Measurements from ENCODE around the gene COLEC12.

COLEC12 gene

DNA sequence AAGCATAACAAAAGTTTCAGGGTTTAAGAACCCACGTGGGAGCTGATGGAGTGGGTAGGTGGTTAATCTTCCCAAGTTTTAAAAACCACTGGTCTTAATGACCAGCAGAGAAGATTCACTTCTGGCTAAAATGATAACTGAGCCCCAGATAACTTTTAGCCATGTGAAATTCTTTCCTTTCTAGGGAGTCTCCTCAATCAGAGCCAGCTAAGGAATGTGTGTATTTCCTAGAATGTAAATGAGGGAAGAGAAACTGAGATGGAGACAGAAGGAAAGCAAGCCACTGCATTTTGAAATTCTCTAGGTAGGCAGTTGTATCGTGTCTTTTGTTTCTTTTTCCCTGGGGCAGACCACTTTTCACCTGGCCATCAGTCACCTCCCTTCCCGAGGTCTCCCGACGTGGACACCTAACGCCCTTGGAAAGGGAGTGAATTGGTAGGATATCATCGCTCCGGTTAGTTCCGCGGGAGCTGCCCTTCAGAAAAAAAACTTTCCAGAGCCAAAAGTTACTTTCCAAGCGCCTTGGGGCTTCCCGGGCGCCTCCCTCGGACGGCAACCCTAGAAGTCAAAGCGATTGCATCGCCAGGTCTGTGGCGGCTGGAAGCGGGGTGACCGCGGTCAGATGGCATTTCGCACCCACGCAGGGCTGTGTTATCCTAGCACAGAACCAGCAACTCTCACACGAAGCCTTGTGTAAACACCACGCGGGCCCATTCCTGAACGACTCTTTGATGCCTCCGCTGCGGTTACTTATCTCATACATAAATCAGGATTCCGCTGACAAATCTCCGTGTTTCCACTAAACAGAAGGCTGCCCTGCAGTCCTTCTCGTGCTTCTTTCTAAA lies 1.3 kb downstream of the COLEC12 start:
- Histone ChIP-seq H3K9me2 (replicated peaks; ENCODE audit: insufficient read depth, low read length) (no peaks in the 10 kb centered on the region), H3K27me3 (ENCODE audit: low read length) (no peaks in the 10 kb centered on the region), H4K20me1 (ENCODE audit: low read depth, low read length) (no peaks in the 10 kb centered on the region), H3K9ac (ENCODE audit: low read length) (no peak overlapping the region), H3K9me3 (ENCODE audit: insufficient read depth, low read length) (no peaks in the 10 kb centered on the region), H3K79me2 (ENCODE audit: insufficient read depth, low read length) (no peaks in the 10 kb centered on the region), H3K27ac (ENCODE audit: low read depth, low read length) (no peak overlapping the region), H3K4me3 (ENCODE audit: insufficient read depth, low read length, poor library complexity, severe bottlenecking) (no peak overlapping the region), H3F3A (ENCODE audit: insufficient read depth) (no peaks in the 10 kb centered on the region), H2AFZ (ENCODE audit: low read depth, low read length, severe bottlenecking) (no peak overlapping the region), H3K36me3 (ENCODE audit: low read length) (no peaks in the 10 kb centered on the region), H3K4me2 (ENCODE audit: low read depth, low read length, poor library complexity, severe bottlenecking) (no peak overlapping the region)
- no peak for TF ChIP-seq EZH2phosphoT487 (conservative IDR thresholded peaks at IDR 0.05; ENCODE audit: low read length)
- TF ChIP-seq, protein P1, sequence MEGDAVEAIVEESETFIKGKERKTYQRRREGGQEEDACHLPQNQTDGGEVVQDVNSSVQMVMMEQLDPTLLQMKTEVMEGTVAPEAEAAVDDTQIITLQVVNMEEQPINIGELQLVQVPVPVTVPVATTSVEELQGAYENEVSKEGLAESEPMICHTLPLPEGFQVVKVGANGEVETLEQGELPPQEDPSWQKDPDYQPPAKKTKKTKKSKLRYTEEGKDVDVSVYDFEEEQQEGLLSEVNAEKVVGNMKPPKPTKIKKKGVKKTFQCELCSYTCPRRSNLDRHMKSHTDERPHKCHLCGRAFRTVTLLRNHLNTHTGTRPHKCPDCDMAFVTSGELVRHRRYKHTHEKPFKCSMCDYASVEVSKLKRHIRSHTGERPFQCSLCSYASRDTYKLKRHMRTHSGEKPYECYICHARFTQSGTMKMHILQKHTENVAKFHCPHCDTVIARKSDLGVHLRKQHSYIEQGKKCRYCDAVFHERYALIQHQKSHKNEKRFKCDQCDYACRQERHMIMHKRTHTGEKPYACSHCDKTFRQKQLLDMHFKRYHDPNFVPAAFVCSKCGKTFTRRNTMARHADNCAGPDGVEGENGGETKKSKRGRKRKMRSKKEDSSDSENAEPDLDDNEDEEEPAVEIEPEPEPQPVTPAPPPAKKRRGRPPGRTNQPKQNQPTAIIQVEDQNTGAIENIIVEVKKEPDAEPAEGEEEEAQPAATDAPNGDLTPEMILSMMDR (IDR thresholded peaks at IDR 0.05; ENCODE audit: insufficient read depth, low read length, poor library complexity, severe bottlenecking), result no peak

DNA sequence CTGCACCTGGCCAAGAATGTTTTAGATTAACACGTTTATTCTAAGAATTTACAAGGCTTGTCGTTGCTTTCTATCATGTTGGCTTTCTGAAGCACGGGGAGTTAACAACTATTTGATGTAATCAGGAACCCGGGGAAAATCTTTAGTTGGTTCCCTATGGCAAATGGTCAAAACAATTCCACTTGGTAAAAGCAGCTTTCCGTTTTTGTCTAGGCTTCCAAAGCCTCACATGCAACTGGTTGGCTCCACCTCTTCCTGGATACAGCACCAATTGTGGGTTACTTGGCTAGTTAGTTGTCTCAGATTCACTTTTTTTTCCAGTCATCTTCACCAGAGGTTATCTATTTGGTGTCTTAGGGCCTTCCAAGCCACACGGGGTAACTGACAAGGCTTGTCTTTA lies 2.8 kb downstream of the COLEC12 start:
- Histone ChIP-seq H3K27ac (ENCODE audit: low read depth, low read length) (no peak overlapping the region), H3K79me2 (ENCODE audit: insufficient read depth, low read length) (no peaks in the 10 kb centered on the region), H3K9me3 (ENCODE audit: insufficient read depth, low read length) (no peaks in the 10 kb centered on the region), H3K4me3 (ENCODE audit: insufficient read depth, low read length, poor library complexity, severe bottlenecking) (no peak overlapping the region), H3K36me3 (ENCODE audit: low read length) (no peaks in the 10 kb centered on the region), H3F3A (ENCODE audit: insufficient read depth) (no peaks in the 10 kb centered on the region), H3K9me2 (replicated peaks; ENCODE audit: insufficient read depth, low read length) (no peaks in the 10 kb centered on the region), H3K4me2 (ENCODE audit: low read depth, low read length, poor library complexity, severe bottlenecking) (no peak overlapping the region), H3K27me3 (ENCODE audit: low read length) (no peaks in the 10 kb centered on the region), H4K20me1 (ENCODE audit: low read depth, low read length) (no peaks in the 10 kb centered on the region), H3K9ac (ENCODE audit: low read length) (no peak overlapping the region), H2AFZ (ENCODE audit: low read depth, low read length, severe bottlenecking) (no peak overlapping the region)
- TF ChIP-seq, protein P1 (IDR thresholded peaks at IDR 0.05; ENCODE audit: insufficient read depth, low read length, poor library complexity, severe bottlenecking), result no peak
- TF ChIP-seq EZH2phosphoT487 (conservative IDR thresholded peaks at IDR 0.05; ENCODE audit: low read length), result no peak

DNA sequence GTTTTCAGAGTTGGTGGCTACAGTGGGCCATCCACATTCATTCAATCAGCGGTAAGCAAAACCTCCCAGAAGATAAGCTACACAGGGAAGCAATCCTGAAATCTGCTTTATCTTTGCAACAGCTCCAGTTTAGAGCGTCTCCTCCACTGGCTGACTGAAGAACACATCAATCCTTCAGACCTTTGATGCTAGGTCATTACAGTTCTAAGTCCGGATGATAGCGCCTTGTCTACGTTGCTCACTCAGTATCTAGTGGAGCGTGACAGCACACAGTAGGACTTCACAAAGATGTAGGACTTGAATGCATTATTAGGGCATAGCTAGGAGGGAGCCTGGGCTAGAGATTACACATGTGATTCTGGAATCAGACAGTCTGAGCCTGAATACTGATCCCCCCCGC lies 5.0 kb downstream of the COLEC12 start:
- TF ChIP-seq, protein P1 (IDR thresholded peaks at IDR 0.05; ENCODE audit: insufficient read depth, low read length, poor library complexity, severe bottlenecking), result no peak
- TF ChIP-seq EZH2phosphoT487 (conservative IDR thresholded peaks at IDR 0.05; ENCODE audit: low read length), result no peak
- Histone ChIP-seq H3K4me2 (ENCODE audit: low read depth, low read length, poor library complexity, severe bottlenecking) (no peak overlapping the region), H3K27ac (ENCODE audit: low read depth, low read length) (no peak overlapping the region), H3F3A (ENCODE audit: insufficient read depth) (no peaks in the 10 kb centered on the region), H3K79me2 (ENCODE audit: insufficient read depth, low read length) (no peaks in the 10 kb centered on the region), H3K9ac (ENCODE audit: low read length) (no peak overlapping the region), H2AFZ (ENCODE audit: low read depth, low read length, severe bottlenecking) (no peak overlapping the region), H3K9me3 (ENCODE audit: insufficient read depth, low read length) (no peaks in the 10 kb centered on the region), H3K9me2 (replicated peaks; ENCODE audit: insufficient read depth, low read length) (no peaks in the 10 kb centered on the region), H3K36me3 (ENCODE audit: low read length) (no peaks in the 10 kb centered on the region), H3K4me3 (ENCODE audit: insufficient read depth, low read length, poor library complexity, severe bottlenecking) (no peak overlapping the region), H3K27me3 (ENCODE audit: low read length) (no peaks in the 10 kb centered on the region), H4K20me1 (ENCODE audit: low read depth, low read length) (no peaks in the 10 kb centered on the region)
